ENCODE results near the gene EFHB.

Gene EFHB

GRCh38 chr3:19938295-19938627 lies 4.2 kb upstream of the EFHB start:
- Histone ChIP-seq H3K27me3 (peaks cover 17% of the 10 kb centered on the region), H3K27ac (no peak overlapping the region), H3K4me3 (ENCODE audit: low read depth in 1 of 2, low read length in 1 of 2) (no peak overlapping the region), H3K36me3 (no peaks in the 10 kb centered on the region), H3K4me1 (ENCODE audit: control insufficient read depth in 1 of 2, insufficient read depth in 1 of 2, low read depth in 1 of 2, low read length in 1 of 2) (no peaks in the 10 kb centered on the region), H3K9me3 (no peaks in the 10 kb centered on the region)
- TF ChIP-seq CTCF (IDR thresholded peaks at IDR 0.05) = no peak

GRCh38 chr3:19937459-19938294 lies 3.7 kb upstream of the EFHB start:
- Histone ChIP-seq H3K9me3 (no peaks in the 10 kb centered on the region), H3K36me3 (no peaks in the 10 kb centered on the region), H3K27me3 (peaks cover 23% of the 10 kb centered on the region), H3K4me3 (ENCODE audit: low read depth in 1 of 2, low read length in 1 of 2) (no peak overlapping the region), H3K27ac (no peak overlapping the region), H3K4me1 (ENCODE audit: control insufficient read depth in 1 of 2, insufficient read depth in 1 of 2, low read depth in 1 of 2, low read length in 1 of 2) (peaks cover 0 to under 1% of the 10 kb centered on the region in 2 experiments)
- no peak for TF ChIP-seq CTCF (IDR thresholded peaks at IDR 0.05)

- peak overlapping the region; percentile 85 for H3K27ac ChIP-seq
- no peak for TF ChIP-seq CTCF (IDR thresholded peaks at IDR 0.05)
- H3K9me3 ChIP-seq = no peaks in the 10 kb centered on the region
These were observed 1.6 kb downstream of the EFHB start for GRCh38 chr3:19932422-19932821.

GRCh38 chr3:19931767-19932188 lies 2.2 kb downstream of the EFHB start:
- H3K27me3 ChIP-seq = peaks cover 25% of the 10 kb centered on the region
- peak overlapping the region in 1 of 2 experiments; percentile 10 for H3K4me3 ChIP-seq (ENCODE audit: low read depth in 1 of 2, low read length in 1 of 2)
- no peaks in the 10 kb centered on the region for H3K9me3 ChIP-seq
- H3K36me3 ChIP-seq = no peaks in the 10 kb centered on the region
- no peak for TF ChIP-seq CTCF (IDR thresholded peaks at IDR 0.05)
- peaks cover 22 to 23% of the 10 kb centered on the region in 2 experiments for H3K4me1 ChIP-seq (ENCODE audit: control insufficient read depth in 1 of 2, insufficient read depth in 1 of 2, low read depth in 1 of 2, low read length in 1 of 2)
- H3K27ac ChIP-seq = peak overlapping the region; percentile 85

More at GRCh38 chr3:19932422-19932821, 1.6 kb downstream of the EFHB start:
- no peaks in the 10 kb centered on the region for H3K36me3 ChIP-seq
- H3K4me1 ChIP-seq (ENCODE audit: control insufficient read depth in 1 of 2, insufficient read depth in 1 of 2, low read depth in 1 of 2, low read length in 1 of 2) = peaks cover 22 to 23% of the 10 kb centered on the region in 2 experiments
- peaks cover 25% of the 10 kb centered on the region for H3K27me3 ChIP-seq
- H3K4me3 ChIP-seq (ENCODE audit: low read depth in 1 of 2, low read length in 1 of 2) = no peak overlapping the region

- H3K4me1 ChIP-seq (ENCODE audit: control insufficient read depth in 1 of 2, insufficient read depth in 1 of 2, low read depth in 1 of 2, low read length in 1 of 2) = peaks cover 22 to 23% of the 10 kb centered on the region in 2 experiments
- H3K27me3 ChIP-seq = peaks cover 25% of the 10 kb centered on the region
- no peaks in the 10 kb centered on the region for H3K9me3 ChIP-seq
- peak overlapping the region; percentile 85 for H3K27ac ChIP-seq
- no peak for TF ChIP-seq CTCF (IDR thresholded peaks at IDR 0.05)
- H3K36me3 ChIP-seq = no peaks in the 10 kb centered on the region
- peak overlapping the region in 1 of 2 experiments; percentile 10 for H3K4me3 ChIP-seq (ENCODE audit: low read depth in 1 of 2, low read length in 1 of 2)
These were observed 2.8 kb downstream of the EFHB start for GRCh38 chr3:19931180-19931692.

All from neutrophil (primary cell).